ENCODE results near the gene ZNF669. TPM values are rescaled to one million over a fixed set of nuclear protein-coding genes. Genes with fewer than 3 reads are reported as not detected.
A peak's percentile ranks its signal among the peaks of the same experiment; 100 is the strongest.

ZNF669 gene
- total and polyA plus RNA-seq, 2 experiments from 2014 or later, result 13.7 to 25.4 TPM

DNA sequence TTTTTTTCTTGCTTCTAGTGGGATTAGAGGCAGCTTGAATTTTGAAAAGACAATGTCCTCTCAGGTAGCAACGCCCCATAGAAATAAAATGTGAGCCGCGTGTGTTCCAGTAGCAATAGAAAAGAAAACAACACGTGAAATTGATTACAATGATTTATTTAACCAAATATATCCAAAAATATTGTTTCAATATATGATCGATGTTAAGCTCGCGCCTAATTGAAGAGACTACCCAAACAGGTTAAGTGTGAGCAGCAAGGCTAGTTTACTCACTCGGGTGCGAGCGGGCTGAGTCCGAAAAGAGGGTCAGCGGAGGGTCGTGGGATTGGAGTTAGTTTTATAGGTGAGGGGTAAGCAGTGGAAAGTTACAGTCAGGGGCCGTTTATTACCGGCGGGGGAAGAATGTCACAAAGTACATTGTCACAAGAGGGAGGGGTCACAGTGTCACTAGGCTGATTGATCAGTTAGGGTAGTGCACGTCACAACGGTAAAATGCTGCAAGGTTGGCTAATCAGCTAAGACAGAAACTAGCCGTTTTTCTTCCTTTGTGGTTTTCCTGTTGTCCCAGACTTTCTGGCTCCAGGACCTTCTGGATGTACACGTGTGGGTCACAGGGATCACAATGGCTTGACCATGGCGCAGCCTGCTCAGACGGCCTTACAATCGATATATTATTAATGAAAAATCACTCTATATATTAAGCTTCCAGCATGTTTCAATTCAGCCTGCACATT lies 24.8 kb downstream of the ZNF669 start:
- no peak for TF ChIP-seq ZNF331 (CRISPR knock-in tag; IDR thresholded peaks at IDR 0.05; ENCODE audit: low read depth)
- no peak for TF ChIP-seq CREB1 (CRISPR knock-in tag; IDR thresholded peaks at IDR 0.05; ENCODE audit: low read depth)
- TF ChIP-seq EZH2phosphoT487 (IDR thresholded peaks at IDR 0.05; ENCODE audit: unreplicated experiment), result no peak
- TF ChIP-seq, protein P1, sequence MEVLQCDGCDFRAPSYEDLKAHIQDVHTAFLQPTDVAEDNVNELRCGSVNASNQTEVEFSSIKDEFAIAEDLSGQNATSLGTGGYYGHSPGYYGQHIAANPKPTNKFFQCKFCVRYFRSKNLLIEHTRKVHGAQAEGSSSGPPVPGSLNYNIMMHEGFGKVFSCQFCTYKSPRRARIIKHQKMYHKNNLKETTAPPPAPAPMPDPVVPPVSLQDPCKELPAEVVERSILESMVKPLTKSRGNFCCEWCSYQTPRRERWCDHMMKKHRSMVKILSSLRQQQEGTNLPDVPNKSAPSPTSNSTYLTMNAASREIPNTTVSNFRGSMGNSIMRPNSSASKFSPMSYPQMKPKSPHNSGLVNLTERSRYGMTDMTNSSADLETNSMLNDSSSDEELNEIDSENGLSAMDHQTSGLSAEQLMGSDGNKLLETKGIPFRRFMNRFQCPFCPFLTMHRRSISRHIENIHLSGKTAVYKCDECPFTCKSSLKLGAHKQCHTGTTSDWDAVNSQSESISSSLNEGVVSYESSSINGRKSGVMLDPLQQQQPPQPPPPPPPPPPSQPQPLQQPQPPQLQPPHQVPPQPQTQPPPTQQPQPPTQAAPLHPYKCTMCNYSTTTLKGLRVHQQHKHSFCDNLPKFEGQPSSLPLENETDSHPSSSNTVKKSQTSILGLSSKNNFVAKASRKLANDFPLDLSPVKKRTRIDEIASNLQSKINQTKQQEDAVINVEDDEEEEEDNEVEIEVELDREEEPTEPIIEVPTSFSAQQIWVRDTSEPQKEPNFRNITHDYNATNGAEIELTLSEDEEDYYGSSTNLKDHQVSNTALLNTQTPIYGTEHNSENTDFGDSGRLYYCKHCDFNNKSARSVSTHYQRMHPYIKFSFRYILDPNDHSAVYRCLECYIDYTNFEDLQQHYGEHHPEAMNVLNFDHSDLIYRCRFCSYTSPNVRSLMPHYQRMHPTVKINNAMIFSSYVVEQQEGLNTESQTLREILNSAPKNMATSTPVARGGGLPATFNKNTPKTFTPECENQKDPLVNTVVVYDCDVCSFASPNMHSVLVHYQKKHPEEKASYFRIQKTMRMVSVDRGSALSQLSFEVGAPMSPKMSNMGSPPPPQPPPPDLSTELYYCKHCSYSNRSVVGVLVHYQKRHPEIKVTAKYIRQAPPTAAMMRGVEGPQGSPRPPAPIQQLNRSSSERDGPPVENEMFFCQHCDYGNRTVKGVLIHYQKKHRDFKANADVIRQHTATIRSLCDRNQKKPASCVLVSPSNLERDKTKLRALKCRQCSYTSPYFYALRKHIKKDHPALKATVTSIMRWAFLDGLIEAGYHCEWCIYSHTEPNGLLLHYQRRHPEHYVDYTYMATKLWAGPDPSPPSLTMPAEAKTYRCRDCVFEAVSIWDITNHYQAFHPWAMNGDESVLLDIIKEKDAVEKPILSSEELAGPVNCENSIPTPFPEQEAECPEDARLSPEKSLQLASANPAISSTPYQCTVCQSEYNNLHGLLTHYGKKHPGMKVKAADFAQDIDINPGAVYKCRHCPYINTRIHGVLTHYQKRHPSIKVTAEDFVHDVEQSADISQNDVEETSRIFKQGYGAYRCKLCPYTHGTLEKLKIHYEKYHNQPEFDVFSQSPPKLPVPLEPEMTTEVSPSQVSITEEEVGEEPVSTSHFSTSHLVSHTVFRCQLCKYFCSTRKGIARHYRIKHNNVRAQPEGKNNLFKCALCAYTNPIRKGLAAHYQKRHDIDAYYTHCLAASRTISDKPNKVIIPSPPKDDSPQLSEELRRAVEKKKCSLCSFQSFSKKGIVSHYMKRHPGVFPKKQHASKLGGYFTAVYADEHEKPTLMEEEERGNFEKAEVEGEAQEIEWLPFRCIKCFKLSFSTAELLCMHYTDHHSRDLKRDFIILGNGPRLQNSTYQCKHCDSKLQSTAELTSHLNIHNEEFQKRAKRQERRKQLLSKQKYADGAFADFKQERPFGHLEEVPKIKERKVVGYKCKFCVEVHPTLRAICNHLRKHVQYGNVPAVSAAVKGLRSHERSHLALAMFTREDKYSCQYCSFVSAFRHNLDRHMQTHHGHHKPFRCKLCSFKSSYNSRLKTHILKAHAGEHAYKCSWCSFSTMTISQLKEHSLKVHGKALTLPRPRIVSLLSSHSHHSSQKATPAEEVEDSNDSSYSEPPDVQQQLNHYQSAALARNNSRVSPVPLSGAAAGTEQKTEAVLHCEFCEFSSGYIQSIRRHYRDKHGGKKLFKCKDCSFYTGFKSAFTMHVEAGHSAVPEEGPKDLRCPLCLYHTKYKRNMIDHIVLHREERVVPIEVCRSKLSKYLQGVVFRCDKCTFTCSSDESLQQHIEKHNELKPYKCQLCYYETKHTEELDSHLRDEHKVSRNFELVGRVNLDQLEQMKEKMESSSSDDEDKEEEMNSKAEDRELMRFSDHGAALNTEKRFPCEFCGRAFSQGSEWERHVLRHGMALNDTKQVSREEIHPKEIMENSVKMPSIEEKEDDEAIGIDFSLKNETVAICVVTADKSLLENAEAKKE (CRISPR knock-in tag; IDR thresholded peaks at IDR 0.05), result no peak
- ATAC-seq (peak; percentile 16), DNase-seq (ENCODE audit: low spot score) (peak; percentile 47)
- Mint-ChIP-seq H3K9me3 (peaks cover 31% of the 10 kb centered on the region), H3K27ac (peak overlapping the region; percentile 96; the same call in 1 of the 2 replicates), H3K27me3 (ENCODE audit: insufficient read depth, low read depth, poor library complexity) (peaks cover 5% of the 10 kb centered on the region), H3K4me1 (peaks cover 9% of the 10 kb centered on the region), H3K36me3 (ENCODE audit: low read depth) (peaks cover 35% of the 10 kb centered on the region), H3K4me3 (peak overlapping the region; percentile 98)
- Histone ChIP-seq H4K20me1 (replicated peaks; ENCODE audit: insufficient read depth) (no peaks in the 10 kb centered on the region; the same call in 1 of the 2 replicates), H3K27me3 (ENCODE audit: insufficient read depth) (no peaks in the 10 kb centered on the region), H3K4me3 (peak overlapping the region; percentile 100), H3K4me1 (ENCODE audit: insufficient read depth) (no peaks in the 10 kb centered on the region; the same call in 1 of the 2 replicates), H3F3A (replicated peaks; ENCODE audit: low read depth) (no peaks in the 10 kb centered on the region), H3K27ac (ENCODE audit: low read depth) (peak overlapping the region; percentile 59), H3K36me3 (ENCODE audit: insufficient read depth) (peaks cover 8% of the 10 kb centered on the region; the same call in 1 of the 2 replicates), H3K9me2 (ENCODE audit: insufficient read depth) (no peaks in the 10 kb centered on the region), H3K79me2 (replicated peaks; ENCODE audit: insufficient read depth) (peaks cover 39% of the 10 kb centered on the region), H2AFZ (peak overlapping the region; percentile 86), H3K4me2 (peak overlapping the region; percentile 82)
